NCI-H2171 (cell line): Measurements from ENCODE around the gene B4GALNT3.
A peak's percentile ranks its signal among the peaks of the same experiment; 100 is the strongest.

Source experiments
- DNase-seq: peaks from one replicate; lab custom pipeline; 2025; lab: John Stamatoyannopoulos, UW

The B4GALNT3 gene

DNA sequence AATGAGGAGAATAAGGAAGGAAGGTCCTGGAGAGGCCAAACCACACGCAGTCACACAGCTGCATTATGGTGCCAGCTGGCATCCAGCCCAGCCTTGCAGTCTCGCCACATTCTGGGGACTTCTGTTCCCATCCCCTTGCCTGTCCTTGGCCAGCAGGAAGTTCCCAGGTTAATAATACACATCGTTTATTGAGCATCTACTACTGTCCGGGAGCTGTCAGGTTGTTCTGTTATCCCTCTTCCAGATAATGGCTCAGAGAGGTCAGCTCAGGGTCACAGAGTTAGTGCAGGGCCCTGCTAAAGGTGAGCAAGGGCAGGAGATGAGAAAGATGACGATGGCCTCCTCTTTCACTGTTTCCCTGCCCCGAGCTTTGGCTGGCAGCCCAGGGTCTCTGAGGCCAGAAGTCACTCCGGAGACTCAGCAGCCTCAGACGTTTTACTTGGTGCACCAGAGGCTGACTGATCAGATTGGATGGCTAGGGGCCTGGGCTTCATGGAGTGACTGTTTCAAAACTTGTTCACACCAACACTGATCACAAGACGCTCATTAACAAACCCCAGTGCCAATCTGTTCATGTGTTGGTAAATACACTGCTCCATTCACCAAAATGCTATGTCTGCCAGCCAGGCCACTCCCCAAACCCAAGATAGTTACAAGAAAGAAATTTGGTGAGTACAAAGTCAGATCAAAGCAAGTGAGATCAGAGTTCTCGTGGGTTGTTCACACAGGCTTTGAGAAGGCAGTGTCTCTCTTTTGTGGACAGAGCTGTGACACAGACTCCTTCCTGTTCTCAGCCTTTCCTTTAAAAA lies 79.2 kb downstream of the B4GALNT3 start:
- DNase-seq: peak; percentile 66

- no peak for DNase-seq
Measured at GRCh38 chr12:539540-540310, 80.0 kb downstream of the B4GALNT3 start.

GRCh38 chr12:541676-542324 lies 82.1 kb downstream of the B4GALNT3 start:
- no peak for DNase-seq

GRCh38 chr12:542395-543113 lies 82.8 kb downstream of the B4GALNT3 start:
- DNase-seq: peak; percentile 100

- no peak for DNase-seq
Measured at GRCh38 chr12:543114-543451, 83.3 kb downstream of the B4GALNT3 start.

DNA sequence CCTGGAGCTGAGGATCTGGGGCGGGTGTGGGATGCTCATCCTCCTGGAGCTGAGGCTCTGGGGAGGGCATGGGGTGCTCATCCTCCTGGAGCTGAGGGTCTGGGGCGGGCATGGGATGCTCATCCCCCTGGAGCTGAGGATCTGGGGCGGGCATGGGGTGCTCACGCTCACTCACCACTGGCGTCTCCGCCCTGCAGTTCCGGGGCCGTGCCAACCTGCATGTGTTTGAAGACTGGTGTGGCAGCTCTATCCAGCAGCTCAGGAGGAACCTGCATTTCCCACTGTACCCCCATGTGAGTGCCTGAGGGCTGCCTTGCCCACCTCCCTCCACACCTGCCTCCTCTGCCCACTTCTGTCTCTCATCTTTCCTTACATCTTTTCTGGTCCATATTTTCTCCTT lies 84.4 kb downstream of the B4GALNT3 start:
- DNase-seq: no peak

DNA sequence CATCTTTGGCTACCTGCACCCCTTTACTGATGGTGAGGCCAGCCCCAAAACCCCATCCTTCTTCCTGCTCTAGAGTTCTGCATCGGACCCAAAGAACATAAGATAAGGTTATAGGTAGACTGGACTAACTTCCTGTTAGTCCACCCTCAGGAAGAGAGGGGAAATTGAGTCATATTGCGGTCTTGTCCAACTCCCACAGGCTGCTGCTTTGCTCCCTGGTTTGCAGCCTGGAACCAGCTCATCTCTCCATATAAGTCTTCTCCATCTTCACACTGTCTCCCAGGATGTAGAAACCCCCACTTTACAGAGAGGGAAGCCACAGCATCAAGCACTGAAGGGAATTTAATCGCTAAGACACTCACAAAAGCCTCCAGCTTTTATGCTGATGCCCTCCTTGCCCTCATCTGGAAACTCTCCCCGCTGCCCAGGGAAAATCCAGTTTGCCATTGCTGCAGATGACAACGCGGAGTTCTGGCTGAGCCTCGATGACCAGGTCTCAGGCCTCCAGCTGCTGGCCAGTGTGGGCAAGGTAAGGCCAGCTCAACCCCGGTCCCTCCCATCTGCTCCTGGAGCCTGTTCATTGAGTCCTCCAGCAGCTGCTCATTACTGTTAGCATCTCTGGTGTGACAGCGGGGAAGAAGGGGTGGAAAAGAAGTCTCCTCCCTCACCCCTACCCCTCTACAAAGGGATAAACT lies 85.3 kb downstream of the B4GALNT3 start:
- DNase-seq: no peak

DNA sequence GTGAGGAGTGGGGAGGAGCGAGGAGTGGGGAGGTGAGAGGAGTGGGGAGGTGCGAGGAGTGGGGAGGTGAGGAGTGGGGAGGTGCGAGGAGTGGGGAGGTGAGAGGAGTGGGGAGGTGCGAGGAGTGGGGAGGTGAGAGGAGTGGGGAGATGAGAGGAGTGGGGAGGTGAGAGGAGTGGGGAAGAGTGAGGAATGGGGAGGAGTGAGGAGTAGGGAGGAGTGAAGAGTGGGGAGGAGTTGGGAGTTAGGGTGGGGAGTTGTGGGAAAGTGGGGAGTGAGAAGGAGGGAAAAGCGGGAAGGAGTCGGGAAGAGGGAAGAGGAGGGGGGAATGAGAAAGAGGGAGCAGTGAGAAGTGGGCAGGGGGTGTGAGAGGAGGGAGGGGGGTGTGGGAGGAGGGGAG lies 86.1 kb downstream of the B4GALNT3 start:
- no peak for DNase-seq

DNA sequence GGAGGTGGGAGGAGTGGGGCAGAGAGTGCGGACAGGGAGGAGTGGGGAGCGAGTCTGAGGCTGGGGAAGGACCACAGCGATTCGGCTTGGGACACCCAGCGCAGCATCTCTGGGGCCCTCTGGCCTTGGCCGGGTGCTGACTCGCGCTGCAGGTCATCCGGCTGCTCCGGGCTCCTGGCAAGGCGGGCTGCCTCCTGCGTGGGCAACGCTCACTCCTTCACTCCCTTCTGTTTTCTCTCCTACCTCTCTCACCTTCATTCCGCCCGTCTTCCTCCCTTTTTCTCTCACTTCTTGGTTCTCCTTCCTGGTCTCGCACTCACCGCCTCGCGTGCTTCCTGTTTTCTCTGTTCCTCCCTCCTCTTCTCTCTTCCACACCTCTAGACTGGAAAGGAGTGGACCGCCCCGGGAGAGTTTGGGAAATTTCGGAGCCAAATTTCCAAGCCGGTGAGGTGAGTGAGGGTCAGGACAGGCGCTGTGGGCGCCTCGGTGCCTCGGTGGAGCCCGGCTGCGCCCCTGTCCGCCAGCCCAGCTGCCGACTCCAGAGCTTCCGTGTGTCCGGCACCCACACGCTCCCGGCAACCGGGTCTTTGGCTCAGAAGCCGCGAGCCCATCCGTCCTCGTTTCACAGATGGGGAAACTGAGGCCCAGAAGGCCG lies 86.7 kb downstream of the B4GALNT3 start:
- DNase-seq: no peak

GRCh38 chr12:546920-547845 lies 87.4 kb downstream of the B4GALNT3 start:
- peak; percentile 96 for DNase-seq

- DNase-seq: no peak
Measured at GRCh38 chr12:547883-548470, 88.2 kb downstream of the B4GALNT3 start.

GRCh38 chr12:549476-550082 lies 89.8 kb downstream of the B4GALNT3 start:
- no peak for DNase-seq

DNA sequence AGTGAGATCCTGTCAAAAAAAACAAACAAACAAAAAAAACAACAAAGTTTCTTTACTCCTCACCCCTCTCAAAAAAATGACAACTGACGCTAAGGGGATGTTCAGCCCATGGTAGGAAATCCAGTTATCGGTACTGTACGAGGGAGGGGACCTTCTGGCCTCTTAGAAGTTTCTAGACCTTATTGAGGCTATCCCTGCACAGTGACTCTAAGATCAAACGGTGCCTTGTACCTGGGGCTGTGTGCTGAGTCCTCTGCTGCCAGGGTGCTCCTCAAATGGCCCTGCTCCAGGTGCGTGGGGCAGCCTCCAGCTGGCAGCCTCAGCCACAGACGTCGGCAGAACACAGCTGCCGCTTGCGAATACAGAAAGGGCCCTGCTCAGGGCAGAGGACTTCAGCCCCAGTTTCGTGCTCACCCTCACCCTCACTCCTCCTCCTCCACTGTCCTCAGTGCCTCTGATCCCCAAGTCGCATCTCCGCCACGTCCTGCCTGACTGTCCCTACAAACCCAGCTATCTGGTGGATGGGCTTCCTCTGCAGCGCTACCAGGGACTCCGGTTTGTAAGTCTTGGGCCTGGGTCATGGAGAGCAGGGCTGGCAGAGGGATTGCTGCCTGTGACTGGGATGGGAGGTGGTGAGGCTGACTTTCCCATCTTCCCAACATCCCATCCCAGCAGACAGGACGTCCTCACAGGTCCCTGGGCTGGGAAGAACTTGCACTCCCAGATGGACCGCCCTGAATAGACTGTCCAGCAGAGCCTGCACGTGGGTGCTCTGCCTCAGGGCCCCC lies 90.9 kb downstream of the B4GALNT3 start:
- DNase-seq: peak; percentile 41

GRCh38 chr12:552466-552865 lies 92.7 kb downstream of the B4GALNT3 start:
- peak; percentile 67 for DNase-seq

- no peak for DNase-seq
Measured at GRCh38 chr12:553216-554000, 93.7 kb downstream of the B4GALNT3 start.

GRCh38 chr12:554001-554285 lies 94.2 kb downstream of the B4GALNT3 start:
- DNase-seq: no peak

GRCh38 chr12:556498-556897 lies 96.8 kb downstream of the B4GALNT3 start:
- no peak for DNase-seq

DNA sequence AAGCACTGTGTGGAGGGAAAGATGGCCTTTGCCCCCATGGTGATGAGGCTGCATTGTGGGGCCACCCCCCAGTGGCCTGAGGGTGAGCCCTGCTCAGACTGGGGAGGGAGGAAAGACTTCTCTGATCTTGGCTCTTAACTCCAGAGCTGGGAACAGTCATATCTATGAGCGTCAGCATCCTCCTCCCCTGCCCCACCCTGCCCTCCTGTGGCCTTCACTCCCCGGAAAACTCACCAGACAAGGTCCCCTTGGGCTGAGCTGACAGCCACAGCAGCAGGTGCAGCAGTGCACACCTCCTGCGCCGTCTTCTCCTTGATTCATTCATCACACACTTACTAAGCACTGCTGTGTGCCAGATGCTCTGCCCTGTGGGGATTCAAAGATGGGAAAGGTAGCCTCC lies 98.8 kb downstream of the B4GALNT3 start:
- DNase-seq: no peak
